ENCODE data around the gene WASHC2A. TPM values are rescaled to one million over a fixed set of nuclear protein-coding genes. Genes with fewer than 3 reads are reported as not detected.
"Not testable (repeated sequence)": the region's sequence is repeated elsewhere in the genome, so short reads cannot be mapped to it uniquely, and the experiment has no call there.

Gene WASHC2A
- total RNA-seq, 2 experiments from 2014 or later, result 27.4 to 29.9 TPM

GRCh38 chr10:50055494-50056292 is 12.1 kb upstream of the WASHC2A start:
- not testable (repeated sequence) for H3K4me3 Mint-ChIP-seq, H3K9me3 Mint-ChIP-seq, DNase-seq, H3K27me3 Mint-ChIP-seq, H3K27ac Mint-ChIP-seq, H3K4me1 Mint-ChIP-seq, H3K36me3 Mint-ChIP-seq

DNA sequence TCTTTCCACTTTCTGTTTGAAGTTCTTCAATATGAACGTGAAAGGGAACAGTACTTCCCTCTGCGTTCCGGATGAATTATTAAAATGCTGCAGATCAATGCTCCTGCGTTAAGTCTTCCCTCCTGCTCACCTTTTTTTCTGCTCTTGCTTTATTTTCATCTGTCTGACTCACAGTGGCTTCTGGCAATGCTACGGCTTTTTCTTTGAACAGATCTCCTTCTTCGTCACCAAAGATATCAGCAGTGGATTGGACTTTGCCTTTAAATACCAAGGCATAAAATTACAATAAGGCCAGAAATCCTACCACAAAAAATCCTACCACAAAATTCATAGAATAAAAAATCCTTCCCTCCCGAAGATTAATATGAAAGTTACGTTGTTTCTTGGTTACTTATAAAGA is 11.1 kb upstream of the WASHC2A start:
- not testable (repeated sequence) for H3K9me3 Mint-ChIP-seq, H3K4me1 Mint-ChIP-seq, H3K4me3 Mint-ChIP-seq, H3K27me3 Mint-ChIP-seq, H3K36me3 Mint-ChIP-seq, H3K27ac Mint-ChIP-seq, DNase-seq

GRCh38 chr10:50058727-50059126 is 9.0 kb upstream of the WASHC2A start:
- not testable (repeated sequence) for H3K9me3 Mint-ChIP-seq, H3K27ac Mint-ChIP-seq, DNase-seq, H3K4me3 Mint-ChIP-seq, H3K27me3 Mint-ChIP-seq, H3K4me1 Mint-ChIP-seq, H3K36me3 Mint-ChIP-seq

DNA sequence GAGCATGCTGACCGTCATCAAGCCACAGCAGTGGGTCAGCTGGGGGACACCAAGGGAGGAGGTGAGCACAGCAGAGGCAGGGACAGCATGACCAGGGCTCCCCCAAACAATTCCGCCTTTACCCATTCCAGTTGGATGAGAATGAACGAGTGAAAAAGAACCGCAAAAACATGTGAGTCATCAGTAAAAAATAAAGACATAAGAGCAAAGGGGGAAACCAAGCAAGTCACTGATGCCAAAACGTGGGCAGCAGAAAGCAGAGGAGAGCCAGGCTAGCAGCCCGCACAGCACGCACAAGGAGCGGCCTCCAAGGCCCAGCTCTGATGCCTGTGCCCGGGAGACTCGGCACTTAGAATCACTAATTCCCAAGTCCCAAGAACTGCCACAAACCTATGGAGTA is 7.8 kb upstream of the WASHC2A start:
- not testable (repeated sequence) for H3K36me3 Mint-ChIP-seq, DNase-seq, H3K9me3 Mint-ChIP-seq, H3K4me3 Mint-ChIP-seq, H3K27me3 Mint-ChIP-seq, H3K4me1 Mint-ChIP-seq, H3K27ac Mint-ChIP-seq

GRCh38 chr10:50061548-50061947 is 6.2 kb upstream of the WASHC2A start:
- DNase-seq, H3K4me1 Mint-ChIP-seq, H3K27ac Mint-ChIP-seq, H3K4me3 Mint-ChIP-seq, H3K36me3 Mint-ChIP-seq, H3K9me3 Mint-ChIP-seq, H3K27me3 Mint-ChIP-seq: not testable (repeated sequence)

DNA sequence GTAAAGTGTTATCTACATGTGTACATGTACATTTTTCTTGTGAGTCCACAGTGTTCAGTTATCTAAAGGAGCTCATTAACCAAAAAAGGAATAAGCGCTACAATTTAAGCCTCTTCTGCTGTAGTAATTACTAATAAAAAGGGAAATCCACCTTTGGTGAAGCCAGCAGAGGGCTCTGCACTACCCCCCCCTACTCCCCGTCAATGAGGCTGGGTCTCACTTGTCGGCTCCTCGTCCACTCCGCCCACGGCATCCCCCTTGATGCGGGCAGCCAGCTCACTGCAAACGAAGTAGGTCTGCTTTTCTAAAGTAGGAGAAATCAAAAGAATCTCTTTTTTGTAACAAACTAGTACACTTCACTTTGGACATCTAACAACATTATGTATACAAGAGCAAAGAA is 4.7 kb upstream of the WASHC2A start:
- Mint-ChIP-seq H3K27ac (no peak overlapping the region), H3K36me3 (no peaks in the 10 kb centered on the region), H3K4me1 (peaks cover 3% of the 10 kb centered on the region), H3K9me3 (no peaks in the 10 kb centered on the region), H3K27me3 (peaks cover 4% of the 10 kb centered on the region), H3K4me3 (no peak overlapping the region)
- DNase-seq, result no peak

DNA sequence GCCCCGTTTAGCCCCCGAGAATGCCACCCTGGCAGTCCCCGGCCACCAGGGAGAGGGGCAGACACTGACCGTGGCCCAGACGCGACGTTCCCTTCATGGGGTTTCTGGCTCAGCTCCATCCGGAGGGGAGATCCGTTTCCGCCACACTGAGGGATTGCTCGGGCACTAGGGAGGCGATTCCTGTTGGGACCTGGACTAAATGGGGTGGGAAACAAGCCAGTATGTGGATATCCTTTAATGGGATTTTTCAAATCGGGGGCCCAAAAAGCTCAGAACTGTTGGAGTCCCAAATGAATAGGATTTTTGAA is 552 bp downstream of the WASHC2A start:
- peak overlapping the region; percentile 80 for H3K4me3 Mint-ChIP-seq
- not testable (repeated sequence) for H3K4me1 Mint-ChIP-seq, H3K36me3 Mint-ChIP-seq, H3K9me3 Mint-ChIP-seq, DNase-seq, H3K27me3 Mint-ChIP-seq
- peak overlapping the region; percentile 62 for H3K27ac Mint-ChIP-seq

DNA sequence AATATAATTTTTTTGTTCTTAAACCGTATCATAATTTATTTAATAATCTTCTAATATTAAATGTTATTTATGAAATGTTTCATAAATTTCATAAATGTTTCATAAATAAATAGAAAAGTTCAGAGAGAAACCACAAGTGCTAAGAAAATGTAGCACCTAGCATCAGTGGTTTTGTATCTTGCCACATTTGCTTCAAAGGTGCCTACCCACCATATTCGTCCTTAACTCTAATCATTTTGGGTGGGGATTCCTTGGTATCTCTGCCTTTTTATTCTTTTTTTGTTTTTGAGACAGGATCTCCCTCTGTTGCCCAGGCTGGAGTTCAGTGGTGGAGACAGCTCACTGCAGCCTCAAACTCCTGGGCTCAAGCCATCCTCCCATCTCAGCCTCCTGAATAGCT is 7.4 kb downstream of the WASHC2A start:
- not testable (repeated sequence) for H3K36me3 Mint-ChIP-seq, DNase-seq

DNA sequence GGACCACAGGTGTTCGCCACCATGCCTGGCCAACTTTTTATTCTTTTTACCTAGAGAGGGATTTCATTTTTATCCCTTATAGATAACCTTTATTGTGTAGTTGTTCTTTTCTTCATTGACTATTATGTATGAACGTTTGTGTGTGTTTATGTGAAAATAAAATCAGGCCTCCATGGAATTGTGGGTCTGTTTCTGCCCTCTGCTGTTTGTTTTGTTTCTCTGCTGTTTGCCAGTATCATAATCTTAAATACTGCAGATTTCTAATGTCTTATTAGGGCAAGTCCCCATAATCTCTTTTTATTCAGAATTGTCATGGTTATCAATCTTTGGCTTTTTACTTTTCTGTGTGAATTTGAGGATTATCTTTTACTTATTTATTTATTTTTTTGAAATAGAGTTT is 7.8 kb downstream of the WASHC2A start:
- not testable (repeated sequence) for H3K36me3 Mint-ChIP-seq, H3K27ac Mint-ChIP-seq, H3K4me3 Mint-ChIP-seq, H3K9me3 Mint-ChIP-seq, H3K4me1 Mint-ChIP-seq, H3K27me3 Mint-ChIP-seq, DNase-seq

More for the DNA sequence above, 7.4 kb downstream of the WASHC2A start:
- not testable (repeated sequence) for H3K4me1 Mint-ChIP-seq, H3K4me3 Mint-ChIP-seq, H3K27me3 Mint-ChIP-seq, H3K27ac Mint-ChIP-seq, H3K9me3 Mint-ChIP-seq

DNA sequence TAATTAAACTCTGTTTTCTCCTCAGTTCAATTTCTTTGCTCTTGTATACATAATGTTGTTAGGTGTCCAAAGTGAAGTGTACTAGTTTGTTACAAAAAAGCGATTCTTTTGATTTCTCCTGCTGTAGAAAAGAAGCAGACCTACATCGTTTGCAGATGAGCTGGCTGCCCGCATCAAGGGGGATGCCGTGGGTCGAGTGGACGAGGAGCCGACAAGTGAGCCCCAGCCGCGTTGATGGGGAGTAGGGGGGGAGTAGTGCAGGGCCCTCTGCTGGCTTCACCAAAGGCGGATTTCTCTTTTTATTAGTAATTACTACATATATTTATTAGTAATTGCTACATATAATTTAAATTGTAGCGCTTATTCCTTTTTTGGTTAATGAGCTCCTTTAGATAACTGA is 23.6 kb downstream of the WASHC2A start:
- not testable (repeated sequence) for H3K4me1 Mint-ChIP-seq, H3K36me3 Mint-ChIP-seq, H3K27me3 Mint-ChIP-seq, H3K27ac Mint-ChIP-seq, H3K4me3 Mint-ChIP-seq, H3K9me3 Mint-ChIP-seq, DNase-seq

GRCh38 chr10:50092928-50093327 is 25.2 kb downstream of the WASHC2A start:
- not testable (repeated sequence) for H3K27ac Mint-ChIP-seq, DNase-seq, H3K9me3 Mint-ChIP-seq, H3K4me3 Mint-ChIP-seq, H3K36me3 Mint-ChIP-seq, H3K4me1 Mint-ChIP-seq, H3K27me3 Mint-ChIP-seq

DNA sequence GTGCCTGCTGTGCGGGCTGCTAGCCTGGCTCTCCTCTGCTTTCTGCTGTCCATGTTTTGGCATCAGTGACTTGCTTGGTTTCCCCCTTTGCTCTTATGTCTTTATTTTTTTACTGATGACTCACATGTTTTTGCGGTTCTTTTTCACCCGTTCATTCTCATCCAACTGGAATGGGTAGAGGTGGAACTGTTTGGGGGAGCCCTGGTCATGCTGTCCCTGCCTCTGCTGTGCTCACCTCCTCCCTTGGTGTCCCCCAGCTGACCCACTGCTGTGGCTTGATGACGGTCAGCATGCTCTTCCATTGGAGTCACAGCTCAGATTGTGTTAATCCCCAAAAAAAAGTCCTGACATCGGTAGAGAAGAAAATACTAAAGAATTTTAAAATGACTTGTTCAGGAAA is 26.9 kb downstream of the WASHC2A start:
- not testable (repeated sequence) for H3K9me3 Mint-ChIP-seq, H3K27me3 Mint-ChIP-seq, H3K36me3 Mint-ChIP-seq, H3K4me3 Mint-ChIP-seq, H3K27ac Mint-ChIP-seq, DNase-seq, H3K4me1 Mint-ChIP-seq

DNA sequence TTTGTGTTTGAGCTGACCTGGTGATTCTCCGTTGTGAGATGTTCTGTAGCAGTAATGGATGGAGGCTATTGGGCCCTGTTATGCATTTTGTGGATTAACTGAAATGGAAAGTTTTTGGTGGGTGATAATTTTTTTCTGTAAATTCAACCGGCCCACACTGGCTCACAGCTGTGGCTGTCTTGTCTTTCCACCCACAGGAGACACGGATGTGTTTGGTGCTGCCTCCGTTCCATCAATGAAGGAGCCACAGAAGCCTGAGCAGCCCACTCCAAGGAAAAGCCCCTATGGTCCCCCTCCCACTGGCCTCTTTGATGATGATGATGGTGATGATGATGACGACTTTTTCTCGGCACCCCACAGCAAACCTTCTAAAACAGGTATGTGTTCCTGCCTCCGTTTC is 27.6 kb downstream of the WASHC2A start:
- not testable (repeated sequence) for H3K36me3 Mint-ChIP-seq, H3K9me3 Mint-ChIP-seq, H3K4me3 Mint-ChIP-seq, H3K27me3 Mint-ChIP-seq, H3K27ac Mint-ChIP-seq, DNase-seq, H3K4me1 Mint-ChIP-seq

DNA sequence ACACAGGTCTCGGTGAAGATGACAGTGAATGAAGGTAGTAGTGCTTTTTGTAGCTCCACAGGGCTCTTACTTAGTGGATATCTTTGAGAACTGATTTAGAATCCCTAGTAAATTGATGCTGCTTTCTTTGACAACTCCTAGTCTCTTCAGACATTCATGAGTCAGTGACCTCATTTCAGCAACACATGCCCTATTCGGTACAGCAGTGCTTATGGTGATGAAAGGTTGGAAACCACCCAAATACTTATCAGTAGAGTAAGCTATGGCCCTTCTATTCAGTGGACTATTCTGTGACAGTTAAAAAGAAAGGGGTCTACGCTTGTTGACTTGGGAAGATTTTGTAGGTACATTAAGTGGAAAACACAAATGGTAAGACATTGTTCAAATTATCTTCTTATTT is 29.0 kb downstream of the WASHC2A start:
- not testable (repeated sequence) for H3K9me3 Mint-ChIP-seq, H3K4me3 Mint-ChIP-seq, DNase-seq, H3K36me3 Mint-ChIP-seq, H3K27me3 Mint-ChIP-seq, H3K27ac Mint-ChIP-seq, H3K4me1 Mint-ChIP-seq

DNA sequence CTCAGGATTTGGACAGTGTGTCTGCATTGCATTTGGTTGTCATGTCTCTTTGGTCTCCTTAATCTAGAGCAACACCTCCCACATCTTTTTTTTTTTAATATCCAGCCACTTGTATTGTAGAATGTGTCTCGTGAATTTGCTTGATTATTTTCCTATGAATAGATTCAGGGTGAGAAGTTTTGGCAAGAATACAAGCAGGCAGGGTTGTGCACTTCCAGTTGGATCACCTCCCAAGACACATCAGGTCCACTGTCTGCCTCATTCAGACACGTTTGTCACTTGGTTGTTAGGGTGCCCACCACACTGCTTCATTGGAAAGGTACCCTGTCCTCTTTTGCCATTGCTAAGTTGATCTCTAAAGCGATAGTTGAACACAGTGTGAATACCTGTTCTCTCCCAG is 30.9 kb downstream of the WASHC2A start:
- not testable (repeated sequence) for H3K9me3 Mint-ChIP-seq, H3K36me3 Mint-ChIP-seq, H3K27me3 Mint-ChIP-seq, H3K4me1 Mint-ChIP-seq, DNase-seq, H3K4me3 Mint-ChIP-seq, H3K27ac Mint-ChIP-seq

DNA sequence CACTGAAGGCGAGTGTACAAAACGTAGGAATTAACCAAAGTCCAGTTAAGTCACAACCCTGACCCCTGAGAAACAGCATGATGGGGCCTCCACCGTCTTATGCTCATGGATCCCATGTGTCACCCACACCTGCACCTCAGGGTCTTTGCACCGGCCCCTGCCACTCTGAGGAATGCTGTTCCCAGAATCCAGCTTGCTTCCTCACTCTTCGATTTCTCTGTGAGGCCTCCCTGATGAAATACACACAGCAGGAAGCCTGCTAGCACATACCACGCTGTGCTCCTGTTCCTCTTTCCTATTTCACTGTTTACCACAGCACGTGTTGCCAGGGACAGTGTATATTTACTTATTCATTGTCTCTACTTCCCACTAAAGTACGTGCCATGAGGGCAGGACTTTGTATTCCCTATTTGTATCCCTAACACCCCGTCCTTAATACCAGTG is 33.4 kb downstream of the WASHC2A start:
- H3K4me3 Mint-ChIP-seq, DNase-seq, H3K4me1 Mint-ChIP-seq, H3K27me3 Mint-ChIP-seq, H3K36me3 Mint-ChIP-seq, H3K27ac Mint-ChIP-seq, H3K9me3 Mint-ChIP-seq: not testable (repeated sequence)

GRCh38 chr10:50101747-50102146 is 34.0 kb downstream of the WASHC2A start:
- H3K27me3 Mint-ChIP-seq, H3K36me3 Mint-ChIP-seq, H3K9me3 Mint-ChIP-seq, H3K4me1 Mint-ChIP-seq, H3K4me3 Mint-ChIP-seq, DNase-seq, H3K27ac Mint-ChIP-seq: not testable (repeated sequence)
